GM12874 (cell line): ENCODE results near the gene CADM2.

Experiments
- CTCF ChIP-seq: IDR thresholded peaks from 2 replicates; pipeline ENCODE4 v1.5.1; 2011; ENCODE audit warnings: low read depth, mild to moderate bottlenecking, control low read depth, low read length, moderate library complexity; ENCODE audit not compliant: insufficient read depth

Gene CADM2

GRCh38 chr3:85576091-85576690 lies 617.4 kb downstream of the CADM2 start:
- TF ChIP-seq CTCF, result peak; percentile 71

- no peak for TF ChIP-seq CTCF
Measured at GRCh38 chr3:85576697-85577200, 618.0 kb downstream of the CADM2 start.

GRCh38 chr3:85584779-85585356 lies 626.1 kb downstream of the CADM2 start:
- no peak for TF ChIP-seq CTCF

GRCh38 chr3:85586018-85586417 lies 627.2 kb downstream of the CADM2 start:
- no peak for TF ChIP-seq CTCF

GRCh38 chr3:85589145-85589544 lies 630.4 kb downstream of the CADM2 start:
- no peak for TF ChIP-seq CTCF

- TF ChIP-seq CTCF, result no peak
Measured at GRCh38 chr3:85591451-85591850, 632.7 kb downstream of the CADM2 start.

- no peak for TF ChIP-seq CTCF
Measured at GRCh38 chr3:85592256-85592655, 633.5 kb downstream of the CADM2 start.
